ENCODE data around the gene ROCK2.

ROCK2 gene

GRCh38 chr2:11326677-11327211 is 17.7 kb downstream of the ROCK2 start:
- in situ Hi-C loops (cut with MboI; ENCODE audit: low pct_unique_long_range_greater_than_20kb, low sequenced_read_pairs, unreplicated experiment), result no loop called here
- TF ChIP-seq CTCF (IDR thresholded peaks at IDR 0.05; ENCODE audit: extremely low read depth, insufficient read depth, missing control alignments), result no peak
- no peak for DNase-seq (ENCODE audit: low spot score)

- no peak for TF ChIP-seq CTCF (IDR thresholded peaks at IDR 0.05; ENCODE audit: extremely low read depth, insufficient read depth, missing control alignments)
- no peak for DNase-seq (ENCODE audit: low spot score)
- in situ Hi-C loops (cut with MboI; ENCODE audit: low pct_unique_long_range_greater_than_20kb, low sequenced_read_pairs, unreplicated experiment), result no loop called here
Measured at GRCh38 chr2:11325961-11326676, 18.3 kb downstream of the ROCK2 start.

GRCh38 chr2:11321847-11322246 is 22.6 kb downstream of the ROCK2 start:
- in situ Hi-C loops (cut with MboI; ENCODE audit: low pct_unique_long_range_greater_than_20kb, low sequenced_read_pairs, unreplicated experiment), result no loop called here
- DNase-seq (ENCODE audit: low spot score), result no peak
- no peak for TF ChIP-seq CTCF (IDR thresholded peaks at IDR 0.05; ENCODE audit: extremely low read depth, insufficient read depth, missing control alignments)

GRCh38 chr2:11320698-11321492 is 23.5 kb downstream of the ROCK2 start:
- in situ Hi-C loops (cut with MboI; ENCODE audit: low pct_unique_long_range_greater_than_20kb, low sequenced_read_pairs, unreplicated experiment), result no loop called here
- TF ChIP-seq CTCF (IDR thresholded peaks at IDR 0.05; ENCODE audit: extremely low read depth, insufficient read depth, missing control alignments), result no peak

GRCh38 chr2:11319939-11320338 is 24.5 kb downstream of the ROCK2 start:
- TF ChIP-seq CTCF (IDR thresholded peaks at IDR 0.05; ENCODE audit: extremely low read depth, insufficient read depth, missing control alignments), result no peak
- no peak for DNase-seq (ENCODE audit: low spot score)
- in situ Hi-C loops (cut with MboI; ENCODE audit: low pct_unique_long_range_greater_than_20kb, low sequenced_read_pairs, unreplicated experiment), result no loop called here

More at GRCh38 chr2:11320698-11321492, 23.5 kb downstream of the ROCK2 start:
- no peak for DNase-seq (ENCODE audit: low spot score)

- no peak for TF ChIP-seq CTCF (IDR thresholded peaks at IDR 0.05; ENCODE audit: extremely low read depth, insufficient read depth, missing control alignments)
- no peak for DNase-seq (ENCODE audit: low spot score)
- in situ Hi-C loops (cut with MboI; ENCODE audit: low pct_unique_long_range_greater_than_20kb, low sequenced_read_pairs, unreplicated experiment), result no loop called here
Measured at GRCh38 chr2:11315074-11315705, 29.2 kb downstream of the ROCK2 start.
